Fibroblast of pulmonary artery (primary cell): Measurements from ENCODE around the gene HSPA8.

ENCODE experiments used
- DNase-seq: peaks from one replicate; pipeline ENCODE4 v3.0.0-alpha.2; 2010; ENCODE audit warnings: low read depth
- H3K4me3 ChIP-seq: replicated peaks from 2 replicates; pipeline ENCODE4 v1.5.1; 2011; ENCODE audit warnings: low read depth, mild to moderate bottlenecking, control low read depth, low read length, moderate library complexity
- TF ChIP-seq, protein P1 (sequence below): IDR thresholded peaks from 2 replicates; pipeline ENCODE4 v1.5.1; 2011; ENCODE audit warnings: mild to moderate bottlenecking, control low read depth, low read length, inconsistent platforms; ENCODE audit errors: missing control alignments

HSPA8 gene

GRCh38 chr11:123045101-123045500 is 16.8 kb downstream of the HSPA8 start:
- H3K4me3 ChIP-seq = no peak overlapping the region
- DNase-seq = no peak
- TF ChIP-seq, protein P1, sequence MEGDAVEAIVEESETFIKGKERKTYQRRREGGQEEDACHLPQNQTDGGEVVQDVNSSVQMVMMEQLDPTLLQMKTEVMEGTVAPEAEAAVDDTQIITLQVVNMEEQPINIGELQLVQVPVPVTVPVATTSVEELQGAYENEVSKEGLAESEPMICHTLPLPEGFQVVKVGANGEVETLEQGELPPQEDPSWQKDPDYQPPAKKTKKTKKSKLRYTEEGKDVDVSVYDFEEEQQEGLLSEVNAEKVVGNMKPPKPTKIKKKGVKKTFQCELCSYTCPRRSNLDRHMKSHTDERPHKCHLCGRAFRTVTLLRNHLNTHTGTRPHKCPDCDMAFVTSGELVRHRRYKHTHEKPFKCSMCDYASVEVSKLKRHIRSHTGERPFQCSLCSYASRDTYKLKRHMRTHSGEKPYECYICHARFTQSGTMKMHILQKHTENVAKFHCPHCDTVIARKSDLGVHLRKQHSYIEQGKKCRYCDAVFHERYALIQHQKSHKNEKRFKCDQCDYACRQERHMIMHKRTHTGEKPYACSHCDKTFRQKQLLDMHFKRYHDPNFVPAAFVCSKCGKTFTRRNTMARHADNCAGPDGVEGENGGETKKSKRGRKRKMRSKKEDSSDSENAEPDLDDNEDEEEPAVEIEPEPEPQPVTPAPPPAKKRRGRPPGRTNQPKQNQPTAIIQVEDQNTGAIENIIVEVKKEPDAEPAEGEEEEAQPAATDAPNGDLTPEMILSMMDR = no peak

DNA sequence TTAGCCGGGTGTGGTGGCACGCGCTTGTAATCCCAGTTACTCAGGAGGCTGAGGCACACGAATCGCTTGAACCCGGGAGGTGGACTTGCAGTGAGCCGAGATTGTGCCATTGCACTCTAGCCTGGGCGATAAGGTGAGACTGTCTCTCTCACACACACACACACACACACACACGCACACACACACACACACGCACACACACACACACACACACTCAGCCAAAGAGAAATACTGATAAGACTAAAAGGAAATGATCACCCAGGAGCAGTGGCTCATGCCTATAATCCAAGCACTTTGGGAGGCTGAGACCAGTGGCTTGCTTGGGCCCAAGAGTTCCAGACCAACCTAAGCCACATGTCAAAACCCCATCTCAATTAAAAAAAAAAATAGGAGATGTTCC is 20.8 kb downstream of the HSPA8 start:
- TF ChIP-seq, protein P1 = no peak
- DNase-seq = no peak
- H3K4me3 ChIP-seq = no peak overlapping the region

- H3K4me3 ChIP-seq = no peak overlapping the region
- no peak for DNase-seq
- TF ChIP-seq, protein P1 = no peak
Observed at GRCh38 chr11:123040111-123040432, 21.9 kb downstream of the HSPA8 start.

DNA sequence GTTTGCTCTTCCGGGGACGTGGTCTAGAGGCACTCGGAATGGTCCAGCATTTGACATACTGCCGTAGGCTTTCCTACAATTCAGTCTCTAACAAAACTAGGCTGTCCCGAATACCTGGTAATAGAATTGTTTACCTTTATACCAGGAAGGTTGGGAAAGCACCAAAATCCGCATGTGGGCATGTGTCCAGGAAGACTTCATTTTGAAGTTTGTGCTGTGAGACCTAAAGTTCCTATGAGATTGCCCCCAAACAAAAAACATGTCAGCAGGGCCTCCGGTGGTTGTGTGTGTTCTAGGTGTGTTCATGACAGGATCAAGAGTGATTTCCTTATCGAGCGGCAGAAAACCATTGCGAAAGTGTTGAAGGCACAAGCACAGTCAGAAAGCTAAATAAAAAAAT is 26.1 kb downstream of the HSPA8 start:
- H3K4me3 ChIP-seq = no peak overlapping the region
- DNase-seq = no peak
- TF ChIP-seq, protein P1 = no peak

- no peak for DNase-seq
Observed at GRCh38 chr11:123034597-123034996, 27.3 kb downstream of the HSPA8 start.

DNA sequence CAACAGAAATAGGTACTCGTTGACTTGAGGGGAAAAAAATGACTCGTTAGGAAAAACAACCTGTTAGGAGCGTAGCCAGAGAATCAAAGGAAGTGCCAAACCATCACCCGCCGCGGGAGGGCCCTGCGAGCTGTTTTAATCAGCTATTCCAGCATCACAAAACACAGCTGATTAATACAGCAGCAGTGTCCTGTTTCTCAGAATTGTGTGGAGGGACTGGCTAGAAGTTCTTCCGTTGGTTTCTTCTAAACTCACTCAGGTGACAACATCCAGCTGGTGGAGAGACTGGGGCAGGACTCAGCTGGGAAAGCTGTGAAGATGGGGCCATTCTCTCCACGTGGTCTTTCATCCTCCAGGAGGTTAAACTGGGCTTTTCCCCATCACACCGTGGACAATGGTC is 28.0 kb downstream of the HSPA8 start:
- no peak overlapping the region for H3K4me3 ChIP-seq
- DNase-seq = peak; percentile 44
- TF ChIP-seq, protein P1 = peak; percentile 55

More at GRCh38 chr11:123034597-123034996, 27.3 kb downstream of the HSPA8 start:
- TF ChIP-seq, protein P1 = no peak
- H3K4me3 ChIP-seq = no peak overlapping the region

GRCh38 chr11:123030517-123030916 is 31.4 kb downstream of the HSPA8 start:
- no peak for DNase-seq
- H3K4me3 ChIP-seq = no peak overlapping the region
- TF ChIP-seq, protein P1 = no peak
